ENCODE data around the gene ITPR1.
"Not testable (repeated sequence)": the region's sequence is repeated elsewhere in the genome, so short reads cannot be mapped to it uniquely, and the experiment has no call there.

ITPR1 gene

DNA sequence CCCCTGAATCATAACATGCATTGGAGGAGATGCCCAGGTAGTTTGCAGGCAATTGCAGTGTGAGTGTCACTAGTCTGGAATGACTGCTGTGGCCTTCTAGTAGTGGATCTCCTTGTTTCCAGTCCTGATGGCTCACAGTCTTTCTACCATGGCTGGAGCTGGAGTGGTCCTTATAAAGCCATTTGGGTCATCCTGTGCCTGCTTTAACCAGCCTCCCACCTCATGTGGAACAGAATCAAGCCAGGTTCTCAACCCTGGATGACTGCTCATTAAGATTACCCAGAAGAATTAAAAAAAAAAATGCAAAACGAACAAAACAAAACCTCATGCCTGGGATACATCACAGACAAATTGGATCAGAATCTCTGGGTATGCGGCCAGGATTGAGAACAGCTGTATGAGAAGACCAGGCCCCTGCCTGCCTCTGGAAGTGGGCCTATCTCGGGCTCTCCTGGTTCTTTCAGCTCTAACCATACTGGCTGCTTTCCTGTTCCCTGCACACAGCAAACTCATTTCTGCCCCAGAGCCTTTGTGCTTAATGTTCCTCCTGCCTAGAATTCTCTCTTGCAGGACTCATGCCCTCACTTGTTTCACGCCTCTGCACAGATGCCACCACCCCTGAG lies 96.4 kb downstream of the ITPR1 start:
- DNase-seq: no peak

DNA sequence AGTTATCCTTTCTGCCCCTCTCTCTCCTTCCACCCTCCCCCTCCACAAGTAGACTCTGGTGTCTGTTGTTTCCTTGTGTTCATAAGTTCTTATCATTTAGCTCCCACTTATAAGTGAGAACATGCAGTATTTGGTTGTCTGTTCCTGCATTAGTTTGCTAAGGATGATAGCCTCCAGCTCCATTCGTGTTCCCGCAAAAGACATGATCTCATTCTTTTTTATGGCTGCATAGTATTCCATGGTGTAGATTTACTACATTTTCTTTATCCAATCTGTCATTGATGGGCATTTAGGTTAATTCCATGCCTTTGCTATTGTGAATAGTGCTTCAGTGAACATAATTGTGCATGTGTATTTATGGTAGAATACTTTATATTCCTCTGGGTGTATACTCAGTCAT lies 97.7 kb downstream of the ITPR1 start:
- not testable (repeated sequence) for DNase-seq

DNA sequence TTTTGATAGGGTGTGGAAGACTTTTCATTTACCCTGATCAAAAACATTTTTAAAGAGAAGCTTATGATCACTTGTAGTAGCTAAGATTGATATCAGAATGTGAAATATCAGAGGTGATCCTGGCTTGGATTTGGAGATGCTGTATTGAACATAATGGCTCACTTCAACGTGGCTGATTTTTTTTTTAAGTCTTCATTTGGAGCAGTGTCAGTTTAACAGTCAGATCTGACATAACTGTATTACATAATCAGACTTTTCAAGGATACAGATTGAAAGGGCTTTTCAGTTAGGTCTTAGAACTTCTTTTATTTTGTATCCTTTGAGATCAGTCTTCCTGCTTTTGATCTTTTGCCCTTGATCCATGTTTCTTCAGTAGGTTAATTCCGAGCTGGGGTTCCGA lies 98.5 kb downstream of the ITPR1 start:
- no peak for DNase-seq

DNA sequence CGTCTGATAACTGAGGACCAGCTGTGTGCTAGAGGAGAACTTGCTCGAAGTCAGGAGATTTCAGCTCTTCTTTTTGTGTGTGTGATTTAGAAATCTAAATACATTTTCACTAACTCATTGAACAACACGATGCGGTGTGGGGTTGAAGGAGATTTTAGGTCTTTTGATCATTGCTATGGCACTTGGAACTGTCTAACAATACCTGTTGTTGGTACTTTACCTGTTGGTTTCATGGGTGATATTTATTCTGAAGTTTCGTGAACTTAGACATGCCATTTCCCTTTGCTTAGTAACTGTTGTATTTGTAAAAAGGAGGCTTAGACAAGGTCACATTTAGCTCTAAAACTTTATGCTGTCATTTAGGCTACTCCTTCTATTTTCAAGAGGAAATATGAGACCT lies 99.9 kb downstream of the ITPR1 start:
- DNase-seq: no peak

DNA sequence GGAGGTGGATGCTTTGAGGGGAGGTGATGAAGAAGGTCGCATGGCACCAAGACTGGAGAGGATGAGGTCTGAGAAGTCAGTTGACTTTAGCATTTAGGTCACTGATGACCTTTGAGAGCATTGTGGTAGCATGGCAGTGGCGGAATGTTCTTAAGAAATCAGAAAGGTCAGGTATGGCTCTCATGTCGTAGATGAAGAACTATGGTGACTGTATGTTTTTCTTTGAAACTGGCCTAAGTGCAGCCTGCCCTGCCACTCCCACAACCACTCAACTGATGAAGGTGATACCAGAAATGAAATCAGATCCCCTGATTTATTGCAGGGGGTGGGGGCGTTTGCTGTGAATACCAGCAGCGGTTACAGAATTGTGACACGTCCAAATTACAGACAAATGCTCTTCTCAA lies 102.6 kb downstream of the ITPR1 start:
- DNase-seq: no peak

DNA sequence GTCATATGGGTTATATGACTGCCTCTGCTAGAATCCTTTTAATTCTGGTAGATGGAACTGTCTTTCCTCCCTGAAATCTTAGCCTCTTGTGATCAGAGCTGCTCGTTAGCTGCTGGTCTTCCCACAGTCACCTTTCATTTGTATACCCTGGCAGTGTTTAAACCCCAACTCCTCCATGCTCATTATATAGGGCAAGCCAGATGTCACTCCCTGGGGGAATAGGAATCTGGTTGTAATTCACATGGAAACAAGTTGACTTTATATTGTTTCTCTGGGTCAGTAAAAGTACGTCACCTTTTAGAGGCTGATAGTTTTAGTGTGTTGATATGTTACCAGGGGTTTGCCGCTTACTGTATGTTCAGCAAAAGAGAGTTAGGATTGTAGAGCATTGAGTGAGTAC lies 103.5 kb downstream of the ITPR1 start:
- DNase-seq: no peak

DNA sequence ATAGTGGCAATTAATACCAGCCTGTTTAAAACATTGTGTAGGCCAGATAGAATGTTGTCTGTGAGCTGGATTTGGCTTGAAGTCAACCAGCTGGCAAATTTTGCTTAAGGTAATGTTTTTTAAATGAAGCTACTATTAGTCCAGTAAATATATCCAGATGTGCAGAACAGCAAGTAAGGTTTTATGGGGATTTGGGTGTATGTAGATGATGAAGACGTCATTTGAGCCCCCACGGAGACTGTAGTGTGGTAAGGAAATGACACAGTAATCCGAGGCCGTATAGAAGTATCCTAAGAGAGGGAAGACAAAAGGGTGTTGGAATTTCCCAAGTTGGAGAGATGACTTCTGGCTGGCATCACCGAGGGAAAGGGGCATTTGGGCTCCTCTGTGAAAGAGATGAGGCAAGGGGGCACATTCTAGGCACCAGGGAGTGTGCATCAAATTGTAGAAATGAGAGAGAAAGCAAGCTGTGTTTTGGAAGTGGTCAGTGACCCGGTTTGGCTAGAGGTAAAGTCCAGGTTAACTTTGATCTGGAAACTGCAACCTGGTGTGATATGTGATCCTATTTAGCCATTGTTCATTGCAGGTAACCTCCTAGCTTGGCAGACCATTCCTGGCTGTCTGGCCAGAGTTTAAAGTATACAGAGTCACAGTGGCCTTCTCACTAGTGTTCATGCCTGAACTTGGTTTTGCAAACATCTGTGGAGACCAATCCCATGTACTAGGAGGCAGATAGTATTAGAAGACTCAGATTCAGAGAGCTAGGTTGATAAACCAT lies 104.2 kb downstream of the ITPR1 start:
- no peak for DNase-seq

DNA sequence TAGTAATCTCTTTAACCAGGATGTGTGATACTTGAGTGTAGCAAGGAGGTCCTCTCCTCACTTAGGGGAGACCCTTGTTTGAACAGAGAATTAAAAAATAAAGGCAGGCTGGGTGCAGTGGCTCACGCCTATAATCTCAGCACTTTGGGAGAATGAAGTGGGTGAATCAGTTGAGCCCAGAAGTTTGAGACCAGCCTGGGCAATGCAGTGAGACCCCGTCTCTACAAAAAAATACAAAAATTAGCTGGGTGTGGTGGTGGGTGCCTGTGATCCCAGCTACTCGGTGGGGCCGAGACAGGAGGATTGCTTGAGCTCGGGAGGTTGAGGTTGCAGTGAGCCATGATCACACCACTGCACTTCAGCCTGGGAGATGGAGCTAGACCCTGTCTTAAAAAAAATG lies 105.1 kb downstream of the ITPR1 start:
- DNase-seq: not testable (repeated sequence)

DNA sequence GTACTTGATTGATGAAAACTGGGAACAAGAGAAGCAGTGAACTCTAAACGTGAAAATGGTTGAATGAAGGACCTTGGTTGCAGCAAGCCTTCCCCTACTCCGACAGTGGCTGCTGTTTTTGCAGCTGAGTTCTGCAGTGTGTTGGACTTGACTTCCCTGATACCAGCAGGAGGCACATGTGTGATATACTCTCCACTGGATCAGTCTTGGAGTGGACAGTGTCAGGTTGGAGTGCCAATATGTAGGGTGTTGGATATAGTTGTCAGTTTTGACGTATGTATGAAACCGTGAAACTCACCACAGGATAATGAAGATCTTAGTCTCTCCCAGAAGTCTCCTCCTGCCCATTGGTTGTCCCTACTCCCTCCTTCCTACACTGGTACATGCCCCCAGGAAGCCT lies 106.5 kb downstream of the ITPR1 start:
- no peak for DNase-seq

DNA sequence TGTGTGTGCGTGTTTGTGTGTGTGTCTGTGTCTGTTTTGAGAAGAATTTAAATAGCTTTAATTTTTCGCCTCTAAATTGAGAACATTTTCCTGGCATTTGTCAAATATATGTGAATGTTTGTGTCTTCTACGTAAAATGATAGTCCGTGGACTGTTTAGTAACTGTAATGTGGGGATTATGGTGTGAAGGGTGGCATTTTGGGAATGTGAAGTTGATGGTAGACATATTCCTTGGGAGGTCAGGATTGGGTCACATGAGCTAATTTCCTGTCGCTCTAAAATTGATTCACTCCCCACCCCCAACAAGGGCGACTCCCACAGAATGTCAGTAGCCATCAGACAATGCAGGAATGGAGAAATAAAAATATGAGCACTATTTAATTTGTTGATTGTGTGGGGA lies 107.3 kb downstream of the ITPR1 start:
- DNase-seq: no peak

DNA sequence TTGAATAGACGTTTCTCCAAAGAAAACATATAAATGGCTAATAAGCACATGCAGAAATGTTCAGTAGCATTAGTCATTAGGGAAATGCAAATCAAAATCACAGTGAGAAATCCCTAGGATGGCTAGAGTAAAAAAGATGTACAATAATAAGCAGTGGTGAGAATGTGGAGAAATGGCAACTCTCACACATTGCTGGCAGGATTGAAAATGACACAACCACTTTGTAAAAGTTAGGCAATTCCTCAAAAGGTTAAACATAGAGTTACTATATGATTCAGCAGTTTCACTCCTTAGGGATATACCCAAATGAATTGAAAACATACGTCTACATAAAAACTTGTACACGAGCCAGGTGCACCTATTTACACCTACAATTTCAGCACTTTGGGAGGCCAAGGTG lies 108.7 kb downstream of the ITPR1 start:
- no peak for DNase-seq

DNA sequence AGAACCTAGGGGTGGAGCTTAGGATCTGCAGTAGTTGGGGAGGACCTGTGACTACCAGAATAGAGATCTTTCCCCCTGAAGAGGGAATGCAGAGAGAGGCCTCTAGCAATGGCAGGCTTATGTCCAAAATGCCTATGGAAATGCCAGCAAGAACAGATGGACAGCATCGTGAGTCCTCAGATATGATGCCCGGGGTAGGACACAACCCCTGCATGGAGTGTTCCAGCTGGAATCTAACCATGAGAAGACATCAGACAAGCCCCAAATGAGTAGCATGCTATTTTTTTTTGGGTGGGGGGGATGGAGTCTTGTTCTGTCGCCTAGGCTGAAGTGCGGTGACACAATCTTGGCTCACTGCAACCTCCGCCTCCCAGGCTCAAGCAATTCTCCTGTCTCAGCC lies 111.5 kb downstream of the ITPR1 start:
- no peak for DNase-seq

DNA sequence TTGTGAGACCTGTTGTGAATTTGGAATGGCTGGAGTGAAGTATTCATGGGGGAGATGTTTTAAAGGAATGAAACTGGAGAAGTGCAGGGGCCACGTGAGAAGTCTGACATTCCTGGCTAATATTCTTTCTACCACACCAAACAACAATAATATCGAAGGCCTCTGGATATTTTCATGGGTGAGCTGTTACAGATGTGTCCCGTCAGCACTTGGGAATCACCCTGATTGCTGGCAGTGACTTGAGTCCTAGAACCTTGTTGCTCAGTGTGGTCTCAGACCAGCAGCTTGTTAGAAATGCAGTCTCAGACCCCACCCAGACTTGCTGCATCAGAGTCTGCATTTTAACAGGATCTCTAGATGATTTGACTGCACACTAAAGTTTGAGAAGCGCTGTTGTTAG lies 113.8 kb downstream of the ITPR1 start:
- no peak for DNase-seq

DNA sequence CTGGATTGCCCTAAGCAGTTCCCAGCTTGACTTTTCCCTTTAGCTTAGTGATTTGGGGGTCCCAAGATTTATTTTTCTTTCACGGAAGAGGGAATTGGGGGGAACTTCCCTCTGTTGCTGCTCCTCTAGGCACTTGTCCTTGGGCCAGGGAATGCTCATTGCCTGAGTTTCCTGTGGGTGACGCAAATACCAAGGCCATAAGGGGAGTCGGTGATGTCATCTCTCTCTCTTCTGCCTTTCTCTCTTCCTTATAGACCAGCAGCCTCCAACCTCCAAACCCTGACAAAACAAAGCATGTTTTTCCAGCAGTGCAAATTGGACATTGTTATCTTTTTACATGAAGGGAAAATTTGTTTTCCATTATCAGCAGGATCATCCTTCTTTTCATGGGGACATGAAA lies 120.2 kb downstream of the ITPR1 start:
- DNase-seq: no peak

DNA sequence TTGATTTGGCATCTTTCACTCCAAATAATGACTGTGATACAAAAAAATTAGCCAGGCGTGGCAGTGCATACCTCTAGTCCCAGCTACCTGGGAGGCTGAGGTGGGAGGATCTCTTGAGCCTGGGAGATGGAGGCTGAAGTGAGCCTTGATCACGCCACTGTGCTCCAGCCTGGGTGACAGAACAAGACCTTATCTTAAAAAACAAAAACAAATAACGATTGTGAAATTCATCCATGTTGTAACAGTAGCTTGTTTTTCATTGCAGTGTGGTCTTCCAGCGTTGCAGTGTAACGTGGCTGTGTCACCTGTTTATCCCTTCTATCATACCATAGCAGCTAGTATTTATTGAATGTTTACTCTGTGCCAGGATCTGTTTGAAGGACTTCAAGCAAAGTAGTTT lies 120.9 kb downstream of the ITPR1 start:
- DNase-seq: no peak

DNA sequence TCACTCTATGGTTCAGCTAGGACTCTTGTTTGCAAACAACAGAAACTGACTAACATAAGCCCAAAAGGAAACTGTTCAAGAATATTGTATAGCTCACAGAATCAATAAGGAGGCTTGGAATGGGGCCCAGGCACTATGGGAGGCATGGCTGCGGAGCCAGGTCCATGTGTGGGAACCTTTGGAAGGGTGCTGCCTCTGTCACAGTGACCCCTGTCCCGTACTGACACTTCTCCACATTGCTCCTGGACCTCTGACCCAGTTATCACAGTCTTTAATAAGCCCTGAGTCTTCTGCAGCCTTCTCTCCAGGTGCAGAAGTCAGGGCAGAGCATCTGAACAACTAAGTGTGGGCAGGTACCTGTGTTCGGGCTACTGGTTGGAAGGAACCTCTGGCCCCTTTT lies 121.8 kb downstream of the ITPR1 start:
- DNase-seq: no peak

DNA sequence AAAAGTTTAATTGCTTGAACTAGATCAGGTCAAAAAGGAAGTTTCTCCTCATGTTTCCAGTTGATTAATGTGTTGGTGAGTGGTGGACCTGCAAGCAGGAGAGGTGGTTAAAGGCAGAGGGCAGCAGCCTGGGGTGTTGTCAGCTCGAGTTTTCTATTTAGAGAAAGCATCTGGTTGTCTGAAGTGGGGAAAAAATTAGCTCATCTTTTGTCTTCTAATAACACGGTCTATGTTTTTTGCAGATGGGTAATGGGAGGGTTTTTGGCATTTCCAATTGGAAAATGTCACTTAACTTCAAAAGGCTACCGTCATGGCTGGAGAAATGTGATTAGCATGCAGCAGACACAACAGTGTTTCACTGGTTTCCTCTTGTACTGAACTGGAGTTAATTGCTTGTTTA lies 122.6 kb downstream of the ITPR1 start:
- no peak for DNase-seq

DNA sequence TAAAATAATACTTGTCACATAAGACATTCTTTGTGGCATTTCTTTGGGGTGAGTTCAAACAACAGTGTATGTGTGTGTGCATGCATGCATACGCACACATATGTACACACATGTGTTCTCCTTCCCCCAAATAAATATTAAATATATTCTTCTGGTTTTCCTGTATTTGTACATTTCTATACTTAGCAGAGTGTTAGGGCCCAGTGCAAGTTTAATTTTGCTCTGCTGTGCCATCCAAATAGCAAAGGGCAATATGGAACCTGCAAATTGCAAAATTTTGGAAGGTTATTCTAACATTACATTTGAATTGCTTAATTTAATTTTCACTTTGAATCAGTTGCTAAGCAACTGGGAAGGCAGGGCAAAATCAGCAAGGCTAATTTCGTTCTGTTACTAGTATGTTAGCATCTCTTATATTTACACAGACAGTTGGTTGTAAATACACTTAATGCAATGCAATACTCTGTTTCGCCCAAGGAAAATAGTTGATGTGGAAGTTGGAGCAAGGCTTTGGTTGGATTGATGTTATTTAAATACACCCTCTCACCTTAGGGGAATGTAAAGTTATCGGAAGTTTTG lies 130.4 kb downstream of the ITPR1 start:
- no peak for DNase-seq

DNA sequence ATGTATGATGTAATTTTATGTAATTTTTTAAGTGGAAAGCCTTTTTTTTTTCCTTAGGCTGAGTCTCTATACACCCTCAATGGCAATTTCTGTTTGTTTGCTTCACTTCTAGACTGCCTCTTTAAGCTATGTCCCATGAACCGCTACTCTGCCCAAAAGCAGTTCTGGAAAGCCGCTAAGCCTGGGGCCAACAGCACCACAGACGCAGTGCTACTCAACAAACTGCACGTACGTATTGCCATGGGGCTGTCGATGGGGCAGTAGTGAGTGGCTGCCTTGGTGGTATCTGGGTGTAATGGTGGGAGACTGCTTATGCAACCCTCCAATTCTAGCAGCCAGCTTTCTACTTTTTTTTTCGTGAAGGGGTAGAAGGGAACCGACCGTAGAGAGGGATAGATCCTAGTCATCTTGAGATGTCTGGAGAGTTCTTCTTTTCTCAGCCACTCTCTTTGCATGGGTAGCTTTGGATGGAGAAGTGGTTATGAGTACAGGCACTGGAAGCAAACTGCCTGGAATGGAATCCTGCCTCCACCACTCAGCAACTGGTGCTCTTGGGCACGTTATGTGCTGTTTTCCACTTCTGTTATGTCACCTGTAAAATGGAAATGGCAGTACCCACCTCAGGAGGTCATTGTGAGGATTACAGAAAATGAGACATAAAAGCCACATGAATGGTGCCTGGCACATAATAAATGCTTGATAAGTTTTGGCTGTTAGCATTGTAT lies 134.7 kb downstream of the ITPR1 start:
- no peak for DNase-seq

DNA sequence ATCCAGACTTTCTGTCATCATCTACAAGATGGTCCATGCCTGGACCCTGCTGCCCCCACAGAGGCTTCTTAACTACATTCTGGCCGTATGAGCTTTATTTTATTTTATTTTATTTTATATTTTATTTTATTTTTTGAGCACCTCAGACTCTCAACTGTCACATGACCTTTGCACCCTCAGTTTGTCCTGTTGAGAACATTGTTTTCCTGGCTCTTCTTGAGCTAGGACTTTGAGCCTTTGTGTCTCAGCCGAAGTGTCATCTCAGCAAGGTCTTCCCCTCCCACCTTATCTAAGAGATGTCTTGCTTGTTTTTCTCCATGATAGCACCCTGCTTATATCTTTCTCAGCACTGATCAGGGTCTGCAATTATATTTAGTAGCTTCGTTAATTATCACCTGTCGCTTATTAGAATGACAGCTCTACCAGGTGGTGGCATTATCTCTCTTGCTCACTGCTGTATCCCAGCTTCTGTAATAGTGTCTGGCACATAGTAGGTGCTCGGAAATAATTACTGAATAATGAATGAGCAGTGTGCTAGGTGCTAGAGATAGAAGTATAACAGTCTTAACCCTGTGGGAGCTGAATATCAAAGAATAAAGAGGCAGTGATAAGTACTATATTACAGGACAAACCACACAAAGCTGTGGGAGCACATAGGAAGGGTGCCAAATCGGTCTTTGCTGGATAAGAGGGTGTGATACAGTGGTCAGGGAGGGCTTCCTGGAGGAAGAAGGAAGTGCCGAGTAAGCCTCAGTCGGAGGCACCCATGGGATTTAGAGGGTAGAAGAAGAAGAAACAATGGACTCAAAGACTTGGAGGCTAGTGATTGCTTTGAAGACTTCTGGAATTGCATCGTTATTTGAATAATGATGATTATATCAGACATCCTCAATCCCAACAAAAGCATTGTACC lies 136.2 kb downstream of the ITPR1 start:
- DNase-seq: no peak
